Measurements from ENCODE around the gene CTNNA2.

DNA sequence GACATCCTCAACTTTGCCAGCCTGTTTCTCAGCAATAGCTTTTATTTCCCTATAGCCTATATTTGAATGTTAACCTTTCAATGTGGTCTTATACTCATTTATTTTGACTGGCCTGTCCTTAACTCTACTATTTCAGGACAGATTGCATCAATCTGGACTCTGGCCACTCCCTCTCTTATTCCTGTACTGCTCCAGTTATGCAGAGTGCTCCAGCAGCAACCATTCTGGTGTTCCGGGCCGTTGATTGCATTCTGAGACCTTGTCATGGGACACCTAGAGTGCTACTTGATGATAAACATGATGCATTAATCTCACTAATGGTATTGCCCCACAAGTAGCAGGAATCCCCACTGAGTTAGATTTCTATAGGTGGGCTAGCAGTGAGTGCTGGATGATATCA lies 428.3 kb downstream of the CTNNA2 start:
- TF ChIP-seq TAF1 (IDR thresholded peaks at IDR 0.05; ENCODE audit: borderline replicate concordance, insufficient read depth, low read length) (no peak), POLR2AphosphoS5 (IDR thresholded peaks at IDR 0.05; ENCODE audit: low read depth, low read length) (no peak)
